Activated CD4-positive, alpha-beta T cell treated with anti-CD3 and anti-CD28 coated beads, Interleukin-2, amount 50 U/mL, for 16 hours (primary cell): ENCODE measurements around the gene NOL6.

ENCODE experiments used
- DNase-seq: peaks from one replicate; pipeline ENCODE4 v3.0.0-alpha.2; 2020

Gene NOL6

DNA sequence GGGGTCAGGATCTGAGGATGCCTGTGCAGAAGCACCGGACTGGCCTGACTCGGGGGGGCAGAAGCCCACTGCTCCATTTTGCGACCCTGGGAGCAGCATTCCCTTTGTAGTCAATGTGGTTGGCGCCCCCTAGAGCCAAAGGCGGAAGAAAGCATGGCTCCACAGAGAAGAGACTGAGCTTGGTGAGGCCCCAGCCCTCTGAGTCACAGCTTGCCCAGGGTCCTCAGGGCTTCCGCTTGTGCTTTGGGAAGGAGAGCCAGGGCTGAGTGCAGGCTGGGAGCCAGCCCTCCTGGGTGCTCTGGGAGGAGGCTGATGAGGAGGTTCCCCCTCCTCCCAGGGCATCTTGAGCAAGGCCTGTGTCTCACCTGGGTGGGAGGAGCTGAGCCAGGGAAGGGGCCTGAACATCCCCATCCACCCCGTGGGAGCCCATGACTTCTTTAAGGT lies 20.9 kb downstream of the NOL6 start:
- peak; percentile 67 for DNase-seq

DNA sequence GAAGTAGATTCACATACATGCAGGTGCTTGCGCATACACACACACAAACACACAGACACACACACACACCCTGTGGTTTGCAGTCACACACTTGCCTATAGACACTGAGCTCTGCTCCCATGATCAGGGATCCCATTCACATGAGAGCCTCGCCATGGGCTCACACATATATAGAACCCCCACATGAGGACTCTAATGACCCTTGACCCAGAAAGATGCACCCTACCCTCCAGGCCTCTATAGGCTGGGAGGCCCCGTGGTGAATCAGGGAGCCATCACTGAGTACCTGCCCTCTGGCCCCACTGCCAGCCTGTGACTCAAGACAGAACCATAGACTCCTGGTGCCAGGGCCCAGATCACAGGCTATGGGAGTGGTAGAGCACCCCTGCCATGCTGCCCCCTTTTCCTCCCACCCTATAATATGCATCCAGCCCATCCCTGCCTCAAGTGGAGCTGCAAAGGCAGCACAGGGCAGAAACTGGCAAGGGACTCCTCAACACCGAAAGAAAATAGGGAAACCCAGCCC lies 23.0 kb downstream of the NOL6 start:
- no peak for DNase-seq

DNA sequence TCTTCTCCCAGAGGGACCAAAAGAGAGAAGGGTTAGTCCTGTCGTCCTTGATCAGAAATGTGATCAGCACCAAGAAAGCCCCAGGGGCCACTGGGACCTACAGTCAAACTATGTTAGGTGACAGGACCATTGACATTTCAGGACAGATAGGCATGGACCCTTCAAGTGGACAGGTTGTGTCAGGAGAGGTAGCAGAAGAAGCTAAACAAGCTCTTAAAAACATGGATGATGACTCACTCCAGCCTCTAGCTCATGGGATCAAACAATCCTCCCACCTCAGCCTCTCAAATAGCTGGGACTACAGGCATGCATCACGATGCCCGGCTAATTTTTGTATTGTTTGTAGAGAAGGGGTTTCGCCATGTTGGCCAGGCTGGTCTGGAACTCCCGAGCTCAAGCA lies 24.0 kb downstream of the NOL6 start:
- DNase-seq: no peak

- peak; percentile 39 for DNase-seq
These were observed 25.7 kb downstream of the NOL6 start for GRCh38 chr9:33447799-33448553.

GRCh38 chr9:33446946-33447798 lies 26.6 kb downstream of the NOL6 start, which contains the start of gene AQP3:
AQP3 (minus strand) TSS chr9:33447593; CDS start chr9:33447530, 63 bp downstream.
- peak; percentile 67 for DNase-seq

GRCh38 chr9:33446240-33446945 lies 27.3 kb downstream of the NOL6 start:
- DNase-seq: peak; percentile 93

DNA sequence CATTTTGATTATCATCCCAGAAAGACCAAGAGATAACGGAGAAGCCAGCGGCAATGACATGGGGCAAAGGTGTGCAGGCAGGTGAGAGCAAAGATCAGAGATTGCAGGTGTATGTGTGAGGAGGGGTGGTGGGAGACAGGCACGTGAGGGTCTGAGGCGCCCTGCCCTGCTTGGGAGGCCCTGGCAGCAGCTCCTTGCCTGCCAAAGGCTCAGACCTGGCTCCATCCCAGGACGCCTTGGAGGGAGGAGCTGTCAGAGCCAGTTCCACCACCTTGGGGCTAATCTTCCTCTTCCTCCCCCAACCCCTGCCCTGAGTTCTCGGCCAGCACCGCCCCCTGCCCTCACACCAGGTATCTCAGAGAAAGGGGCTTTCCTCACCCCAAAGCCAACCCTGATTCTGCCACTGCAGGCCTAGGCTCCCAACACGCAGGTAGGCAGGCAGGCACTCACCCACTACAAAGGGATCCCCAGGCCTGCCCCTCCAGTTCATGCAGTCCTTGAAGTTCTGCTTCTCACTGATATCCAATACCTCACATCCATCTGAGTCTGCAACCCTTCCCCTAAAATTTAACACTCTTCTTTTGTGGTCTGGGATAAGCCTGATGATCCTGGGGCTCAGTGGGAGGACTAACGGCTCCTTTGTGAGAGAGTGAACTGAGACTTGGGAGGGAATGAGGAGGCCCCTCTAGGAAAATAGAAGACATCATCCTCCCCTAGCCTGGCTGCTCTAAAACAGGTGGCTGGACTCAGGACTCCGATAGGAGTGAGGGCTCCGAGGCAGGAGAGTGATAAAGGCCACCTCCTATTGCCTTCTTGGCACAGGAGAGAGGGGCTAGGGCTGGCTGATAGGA lies 28.1 kb downstream of the NOL6 start:
- no peak for DNase-seq

DNA sequence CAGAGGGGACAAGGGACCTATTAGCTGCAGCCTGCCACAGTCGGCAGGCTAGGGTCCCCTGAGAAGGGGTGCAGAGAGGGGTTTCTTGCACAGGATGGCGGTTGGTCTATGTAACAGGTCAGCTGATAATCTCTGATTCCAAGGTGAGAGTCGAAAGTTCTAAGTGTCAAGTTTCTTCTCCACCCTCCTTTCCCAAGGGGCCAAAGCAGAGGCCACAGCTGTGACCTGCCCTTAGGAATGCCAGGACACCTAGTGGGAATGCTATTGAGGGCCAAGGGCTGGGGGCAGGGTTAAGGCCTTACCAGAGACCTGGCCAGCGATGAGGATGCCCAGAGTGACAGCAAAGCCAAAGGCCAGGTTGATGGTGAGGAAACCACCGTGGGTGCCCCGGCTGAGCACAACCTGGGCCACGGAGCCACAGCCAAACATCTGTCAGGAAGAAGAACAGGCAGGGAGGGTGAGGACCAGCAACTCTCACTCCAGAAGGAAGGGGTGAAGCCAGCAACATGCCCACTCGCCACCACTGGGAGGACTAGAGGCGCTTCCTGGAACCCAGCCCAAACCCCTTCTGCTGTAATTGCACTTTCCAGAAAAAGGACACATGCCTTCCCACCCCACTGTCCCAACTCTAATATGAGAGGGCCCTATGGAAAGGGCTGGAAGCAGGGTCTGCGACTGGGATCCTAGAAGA lies 30.1 kb downstream of the NOL6 start:
- DNase-seq: no peak

GRCh38 chr9:33443047-33443446 lies 30.7 kb downstream of the NOL6 start:
- DNase-seq: no peak

- no peak for DNase-seq
These were observed 31.6 kb downstream of the NOL6 start for GRCh38 chr9:33442125-33442524.

DNA sequence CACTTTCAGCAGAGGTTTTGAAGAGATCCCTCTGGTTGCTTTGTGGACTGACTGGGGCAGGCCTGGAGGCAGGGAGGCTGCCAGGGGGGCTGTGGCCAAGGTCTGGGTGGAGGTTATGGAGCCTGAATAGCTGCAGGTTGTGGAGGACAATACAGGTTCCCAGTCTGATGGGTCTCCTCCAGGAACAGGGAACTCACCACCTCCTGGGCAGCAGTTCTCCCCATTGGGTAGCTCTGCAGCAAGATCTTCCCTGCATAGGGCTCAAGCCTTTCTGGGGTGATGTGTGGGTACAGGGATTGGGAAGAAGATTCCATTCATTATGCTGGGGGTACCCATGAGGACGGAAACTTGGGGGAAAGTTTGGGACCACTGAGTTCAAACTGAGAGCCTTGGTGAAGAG lies 33.1 kb downstream of the NOL6 start:
- DNase-seq: no peak

GRCh38 chr9:33440204-33440603 lies 33.5 kb downstream of the NOL6 start:
- DNase-seq: no peak

DNA sequence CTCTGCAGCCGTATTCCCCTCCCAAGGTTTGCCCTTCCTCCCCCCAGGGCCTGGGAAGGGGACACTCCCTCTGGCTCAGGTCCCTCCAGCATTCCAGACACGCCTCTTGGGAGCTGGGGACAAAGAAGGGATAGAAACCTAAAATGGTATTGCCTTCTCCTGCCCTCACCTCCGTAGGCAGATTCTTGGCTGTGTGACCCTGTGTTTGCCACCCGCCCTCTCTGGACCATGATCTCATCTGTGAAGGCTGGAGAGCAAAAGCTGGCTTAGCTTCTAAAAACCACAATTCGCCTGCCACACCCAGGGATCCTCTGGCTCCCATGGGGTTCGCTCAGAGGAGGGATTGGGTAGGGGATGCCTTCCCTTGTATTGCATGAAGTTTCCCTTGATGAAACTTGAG lies 34.0 kb downstream of the NOL6 start:
- no peak for DNase-seq

DNA sequence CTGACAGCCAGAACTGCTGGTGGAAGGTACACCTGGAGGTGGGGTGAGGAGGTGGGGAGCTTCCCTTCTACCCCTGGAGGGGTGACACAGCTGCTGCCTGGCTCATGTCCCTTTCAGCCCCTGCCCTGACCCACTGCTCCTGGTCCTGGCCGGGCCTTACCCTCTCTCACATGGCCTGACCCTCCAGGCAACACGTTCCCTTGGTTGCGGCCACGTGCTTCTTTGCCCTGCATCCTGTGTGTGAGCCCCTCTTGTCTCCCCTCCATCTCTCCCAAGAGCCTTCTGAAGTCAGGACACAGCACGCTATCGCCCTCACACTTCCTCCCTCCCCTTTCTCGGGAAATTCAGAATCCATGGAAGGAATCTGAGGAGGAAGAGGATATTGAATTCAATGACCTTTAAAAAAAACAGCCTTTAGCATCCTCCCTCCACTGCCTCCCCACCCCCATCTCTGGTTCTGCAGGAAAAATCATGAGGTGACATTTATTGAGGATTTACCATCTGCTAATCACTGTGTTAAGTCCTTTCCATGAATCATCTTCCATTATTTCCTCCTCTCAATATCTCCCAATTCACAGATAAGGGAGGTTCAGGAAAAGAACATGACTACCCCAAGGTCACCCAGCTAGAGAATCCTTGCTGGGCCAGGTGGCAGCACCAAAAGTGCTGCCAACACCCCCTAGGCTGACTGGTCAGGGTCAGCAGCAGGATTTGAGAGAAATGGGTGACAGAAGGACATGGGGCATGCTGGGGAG lies 34.6 kb downstream of the NOL6 start:
- DNase-seq: no peak

GRCh38 chr9:33437898-33438297 lies 35.8 kb downstream of the NOL6 start:
- no peak for DNase-seq

DNA sequence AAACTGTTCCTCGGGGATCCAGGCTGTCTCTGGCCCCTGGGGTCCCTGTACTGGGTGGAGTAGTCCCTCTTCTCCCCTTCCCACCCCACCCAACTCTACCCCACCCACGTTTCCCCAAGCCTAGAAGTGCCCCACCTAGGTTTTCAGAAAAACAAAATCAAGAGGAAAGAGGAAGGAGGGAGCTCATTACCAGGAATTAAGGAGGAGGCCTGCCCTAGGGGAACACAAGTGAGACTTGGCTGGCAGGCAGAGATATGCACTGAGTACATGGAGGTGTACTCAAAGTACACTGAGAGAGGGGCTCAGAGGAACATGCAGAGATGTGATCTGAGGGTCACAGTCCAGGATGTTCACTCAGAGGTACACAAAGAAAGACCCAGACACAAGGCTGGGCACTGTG lies 36.5 kb downstream of the NOL6 start:
- DNase-seq: no peak

DNA sequence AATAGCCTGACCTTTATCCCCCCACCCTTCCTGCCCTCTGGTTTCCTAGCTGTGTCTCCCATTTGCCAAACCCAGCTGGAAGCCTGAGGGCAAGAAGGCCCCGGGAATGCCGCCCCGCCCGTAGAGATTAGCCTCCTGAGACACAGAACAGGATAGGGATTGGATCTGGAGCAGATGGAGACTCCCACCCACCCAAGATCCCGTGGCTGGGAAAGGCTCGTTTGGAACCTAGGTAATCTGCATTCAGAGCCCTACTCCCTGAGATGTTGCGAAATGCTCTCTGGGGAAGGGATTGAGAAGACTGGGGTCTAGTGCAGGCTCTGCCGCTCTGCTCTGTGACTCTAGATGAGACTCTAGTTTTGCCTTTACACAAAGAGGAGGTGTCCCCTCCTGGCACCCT lies 37.3 kb downstream of the NOL6 start:
- DNase-seq: no peak

- no peak for DNase-seq
These were observed 37.9 kb downstream of the NOL6 start for GRCh38 chr9:33435821-33436277.

DNA sequence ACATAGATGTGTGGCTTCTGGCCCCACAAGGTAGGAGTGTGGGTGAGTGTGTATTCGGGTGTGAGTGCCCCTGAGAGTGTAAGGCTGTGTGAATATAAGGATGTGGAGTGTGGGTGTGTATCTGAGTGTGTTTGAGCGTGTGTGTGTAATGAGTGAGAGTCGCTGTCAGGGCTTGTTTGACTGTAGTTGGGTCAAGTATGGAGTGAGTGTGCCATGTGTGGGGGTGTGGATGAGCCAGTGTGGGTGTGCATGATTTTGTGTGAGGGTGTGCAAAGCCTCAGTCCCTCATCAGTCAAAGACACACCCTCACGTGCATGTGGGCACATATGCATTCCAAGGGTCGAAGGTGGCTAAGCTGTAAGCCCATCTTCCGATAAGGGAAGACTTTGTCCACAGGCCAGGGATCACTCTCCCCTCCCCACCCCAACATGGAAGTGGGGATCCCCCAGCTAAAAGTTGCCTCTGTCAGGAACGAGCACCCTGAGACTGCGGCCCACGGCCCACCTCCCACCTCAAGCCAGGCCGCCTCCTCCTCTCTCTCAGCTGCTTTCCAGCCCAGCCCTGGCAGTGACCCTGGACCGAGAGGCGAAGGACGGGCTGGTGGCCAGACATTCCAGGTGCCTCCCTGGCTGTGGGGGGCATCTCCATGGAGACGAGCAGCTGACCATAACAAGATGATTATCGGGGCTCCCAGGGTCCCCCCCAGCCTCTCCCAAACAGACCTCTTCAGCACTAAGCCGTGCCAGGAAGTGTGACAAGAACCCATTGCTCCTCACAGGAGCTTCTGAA lies 39.2 kb downstream of the NOL6 start:
- no peak for DNase-seq

DNA sequence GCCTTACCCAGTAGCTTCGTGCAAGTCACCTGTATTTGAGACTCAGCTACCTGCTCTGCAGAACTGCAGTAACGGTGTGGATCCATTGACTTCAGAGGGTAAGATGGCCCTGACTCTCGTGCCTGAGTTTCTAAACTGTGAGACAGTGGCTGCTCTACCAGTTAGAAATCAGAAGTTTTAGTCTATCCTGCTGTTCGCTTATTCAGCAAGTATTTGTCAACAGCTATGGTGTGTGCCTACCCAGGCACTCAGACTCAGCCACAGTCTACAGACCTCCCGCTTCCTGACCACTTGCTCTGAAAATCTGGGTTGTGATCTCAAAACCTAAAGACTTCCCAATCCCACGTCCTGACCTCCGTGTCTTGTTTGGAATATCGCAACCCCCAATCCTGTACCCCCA lies 39.9 kb downstream of the NOL6 start:
- DNase-seq: no peak
